K562 (cell line): ENCODE measurements around the gene DYNLT2. TPM values are rescaled to one million over a fixed set of nuclear protein-coding genes. Genes with fewer than 3 reads are reported as not detected.

Experiments
- ARID3B ChIP-seq: fragments of 250-450 bp; sonication (Bioruptor Pico); IDR thresholded peaks from 2 replicates; pipeline ENCODE4 v1.4.0; 2020; ENCODE audit warnings: borderline replicate concordance
- BHLHE40 ChIP-seq: IDR thresholded peaks from 2 replicates; pipeline ENCODE4 v1.6.1; 2011; ENCODE audit warnings: low read length, improper control_type of control experiment
- CAMTA2 ChIP-seq: fragments of 250-450 bp; sonication (Bioruptor Pico); conservative IDR thresholded peaks from 2 replicates; pipeline ENCODE4 v1.5.1; 2022
- CREB1 ChIP-seq, 2 experiments: sonication (generic) in 1 of 2; formaldehyde crosslinking in 1 of 2; IDR thresholded peaks; 2 replicates each; pipeline versions ENCODE4 v1.6.1 to v1.8.0; 2012 to 2022; ENCODE audit warnings: inconsistent platforms in 1 of 2, mild to moderate bottlenecking in 1 of 2, missing genetic modification reagents in 1 of 2, moderate library complexity in 1 of 2
- CREB3 ChIP-seq: fragments of 450-650 bp; conservative IDR thresholded peaks from 2 replicates; pipeline ENCODE4 v1.6.1; 2016; ENCODE audit warnings: missing genetic modification characterization, low read depth, mild to moderate bottlenecking, missing compliant biosample characterization, moderate library complexity
- CTBP1 ChIP-seq: fragments of 450-650 bp; IDR thresholded peaks from 2 replicates; pipeline ENCODE4 v1.6.1; 2016; ENCODE audit warnings: borderline replicate concordance
- GTF2E2 ChIP-seq: fragments of 200-800 bp; sonication (Bioruptor generic); IDR thresholded peaks from 2 replicates; pipeline ENCODE4 v1.6.1; 2016; ENCODE audit warnings: missing genetic modification characterization, missing compliant biosample characterization
- HNRNPH1 ChIP-seq: fragments of 200-400 bp; formaldehyde crosslinking; optimal IDR thresholded peaks from 2 replicates; pipeline ENCODE3; 2017; ENCODE audit warnings: low read depth, mild to moderate bottlenecking, low read length, moderate library complexity
- MAX ChIP-seq: sonication (generic); formaldehyde crosslinking; IDR thresholded peaks from 2 replicates; pipeline ENCODE4 v1.9.0; 2022; ENCODE audit warnings: mild to moderate bottlenecking, missing genetic modification reagents
- MCM2 ChIP-seq: fragments of 450-650 bp; IDR thresholded peaks from 2 replicates; pipeline ENCODE4 v1.6.1; 2017; ENCODE audit warnings: low read depth, mild to moderate bottlenecking
- NCOA4 ChIP-seq: fragments of 450-650 bp; IDR thresholded peaks from 2 replicates; pipeline ENCODE4 v1.6.1; 2018; ENCODE audit warnings: mild to moderate bottlenecking; ENCODE audit not compliant: partially characterized antibody
- NR2C1 ChIP-seq, 2 experiments: fragments of 450-650 bp; IDR thresholded peaks; 2 replicates each; pipeline ENCODE4 v1.6.1; 2017; ENCODE audit warnings: mild to moderate bottlenecking in 2 of 2, antibody characterized with exemption in 1 of 2, inconsistent platforms in 1 of 2, missing compliant biosample characterization in 1 of 2, missing genetic modification characterization in 1 of 2
- NRF1 ChIP-seq, 2 experiments: fragments of 450-650 bp; IDR thresholded peaks in 1 of 2; conservative IDR thresholded peaks in 1 of 2; 2 replicates each; pipeline ENCODE4 v1.6.1; 2014; ENCODE audit warnings: mild to moderate bottlenecking in 2 of 2
- RBM39 ChIP-seq: fragments of 200-400 bp; formaldehyde crosslinking; optimal IDR thresholded peaks from 2 replicates; pipeline ENCODE3; 2018; ENCODE audit warnings: low read depth, low read length
- STAG1 ChIP-seq: sonication (generic); formaldehyde crosslinking; IDR thresholded peaks from 2 replicates; pipeline ENCODE4 v1.5.0; 2020; ENCODE audit warnings: missing genetic modification reagents, borderline replicate concordance
- TAF1 ChIP-seq: IDR thresholded peaks from 2 replicates; pipeline ENCODE4 v1.6.1; 2011; ENCODE audit warnings: mild to moderate bottlenecking, low read length, moderate library complexity; ENCODE audit not compliant: insufficient read depth, control insufficient read depth, severe bottlenecking; ENCODE audit errors: extremely low read depth
- ZKSCAN1 ChIP-seq: fragments of 150-350 bp; IDR thresholded peaks from 2 replicates; pipeline ENCODE4 v1.6.1; 2016; ENCODE audit warnings: low read depth, low read length
- polyA plus RNA-seq, 8 experiments: library from polyadenylated mRNA; depleted of rRNA in 4 of 8; stranded (reverse) in 5 of 8; unstranded in 3 of 8; fragments of >200 nt; fragmentation: Nextera tagmentation in 2 of 8; fragmentation: Illumina TruSeq in 1 of 8; extraction: Ambion mirVana in 2 of 8; extraction: Trizol in 1 of 8; gene quantifications; 2 replicates each; pipeline versions ENCODE4 v1.2.1 to v1.2.3, GENCODE V29; 2011 to 2014; ENCODE audit warnings: inconsistent platforms in 1 of 8, missing spikeins in 1 of 8
- total RNA-seq, 7 experiments: library from RNA; depleted of rRNA in 6 of 7; stranded (reverse); fragments of >200 nt in 6 of 7; fragmentation: Illumina TruSeq in 2 of 7; extraction: Trizol in 2 of 7; gene quantifications; 2 replicates each; pipeline versions ENCODE4 v1.2.1 to v1.2.3, GENCODE V29; 2011 to 2021; ENCODE audit warnings: low replicate concordance in 1 of 7
- TF ChIP-seq, protein P1 (sequence below): IDR thresholded peaks from 2 replicates; pipeline ENCODE4 v1.6.1; 2016; ENCODE audit warnings: missing genetic modification characterization, missing compliant biosample characterization
- TF ChIP-seq, protein P2 (sequence below): fragments of 450-650 bp; IDR thresholded peaks from 2 replicates; pipeline ENCODE4 v1.6.1; 2014; ENCODE audit warnings: low read depth, mild to moderate bottlenecking, moderate library complexity, borderline replicate concordance

Gene DYNLT2
- total and polyA plus RNA-seq, 9 of the 15 experiments (the other 6 are each of a cell fraction or from before 2014, with no cell fraction given) = 2.0 to 12.8 (median 6.3) TPM

DNA sequence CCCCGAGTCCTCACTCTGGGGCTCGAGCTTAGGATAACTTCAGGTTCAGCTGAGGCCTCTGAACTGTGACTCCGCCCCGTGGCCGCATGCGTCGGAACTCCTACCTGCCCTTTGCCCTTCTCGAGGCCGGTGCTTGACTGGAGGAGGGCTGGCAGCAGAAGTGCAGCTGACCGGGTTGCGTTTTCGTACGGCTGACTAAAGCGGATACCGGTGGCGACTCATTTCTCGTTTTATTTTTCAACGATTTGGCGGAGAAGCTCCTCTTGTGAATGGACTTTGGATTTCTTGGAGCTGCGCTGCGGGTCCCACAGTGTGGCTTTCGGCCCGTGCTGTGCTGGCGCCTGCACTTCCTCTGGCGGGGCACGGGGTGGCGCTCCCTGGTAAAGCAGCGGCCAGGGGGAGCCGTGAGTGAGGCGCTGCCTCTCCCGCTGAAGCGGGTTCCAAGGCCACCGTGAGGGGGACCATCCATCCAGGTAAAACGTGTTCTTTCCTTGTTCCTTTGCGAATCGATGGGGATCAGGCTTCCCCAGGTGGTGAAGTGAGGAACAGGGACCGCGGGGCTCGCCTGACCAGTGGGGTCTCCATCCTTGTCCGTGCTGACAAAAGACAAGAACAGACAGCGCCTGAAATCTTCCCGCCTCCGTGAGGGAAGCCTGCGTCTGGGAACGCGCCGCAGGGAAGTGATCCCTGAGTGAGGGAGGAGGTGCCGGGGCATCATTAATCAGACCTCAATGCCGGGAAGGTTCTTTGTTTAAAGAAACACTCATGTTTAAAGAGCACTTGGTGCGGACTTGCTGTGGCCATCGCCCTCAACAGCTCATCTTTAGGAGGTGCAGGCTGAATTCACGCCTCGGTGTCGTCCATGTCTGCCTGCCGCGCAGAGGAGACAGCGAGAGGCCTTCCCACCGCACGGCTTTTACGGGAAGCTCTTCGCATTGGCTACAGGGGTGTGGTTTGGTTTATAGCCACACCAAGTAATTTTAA, 38.9 kb upstream of the DYNLT2 start (continued):
- no peak for TF ChIP-seq CREB1 (IDR thresholded peaks at IDR 0.05)
- peak; percentile 39; the same call in 1 of the 2 replicates for TF ChIP-seq CREB1 (CRISPR knock-in tag; IDR thresholded peaks at IDR 0.05)
- TF ChIP-seq ARID3B (CRISPR knock-in tag) = no peak
- peak; percentile 72 for TF ChIP-seq NR2C1 (IDR thresholded peaks at IDR 0.05)
- peak; percentile 69 for TF ChIP-seq NR2C1 (tag; IDR thresholded peaks at IDR 0.05)
- TF ChIP-seq NRF1 (conservative IDR thresholded peaks at IDR 0.05 in 1 of 2, IDR thresholded peaks at IDR 0.05 in 1 of 2) = peak; percentile 77 to 83
- 0 out of 2 replicates have a peak, but pooled peaks have one; percentile 47 for TF ChIP-seq ZKSCAN1
- TF ChIP-seq MCM2 = no peak
- no peak for TF ChIP-seq NCOA4
- TF ChIP-seq BHLHE40 = peak; percentile 87
- TF ChIP-seq CAMTA2 = no peak
- TF ChIP-seq RBM39 = peak; percentile 60
- peak; percentile 93 for TF ChIP-seq MAX
- no peak for TF ChIP-seq TAF1
- TF ChIP-seq, protein P1, sequence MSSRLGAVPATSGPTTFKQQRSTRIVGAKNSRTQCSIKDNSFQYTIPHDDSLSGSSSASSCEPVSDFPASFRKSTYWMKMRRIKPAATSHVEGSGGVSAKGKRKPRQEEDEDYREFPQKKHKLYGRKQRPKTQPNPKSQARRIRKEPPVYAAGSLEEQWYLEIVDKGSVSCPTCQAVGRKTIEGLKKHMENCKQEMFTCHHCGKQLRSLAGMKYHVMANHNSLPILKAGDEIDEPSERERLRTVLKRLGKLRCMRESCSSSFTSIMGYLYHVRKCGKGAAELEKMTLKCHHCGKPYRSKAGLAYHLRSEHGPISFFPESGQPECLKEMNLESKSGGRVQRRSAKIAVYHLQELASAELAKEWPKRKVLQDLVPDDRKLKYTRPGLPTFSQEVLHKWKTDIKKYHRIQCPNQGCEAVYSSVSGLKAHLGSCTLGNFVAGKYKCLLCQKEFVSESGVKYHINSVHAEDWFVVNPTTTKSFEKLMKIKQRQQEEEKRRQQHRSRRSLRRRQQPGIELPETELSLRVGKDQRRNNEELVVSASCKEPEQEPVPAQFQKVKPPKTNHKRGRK = no peak
- TF ChIP-seq, protein P2, sequence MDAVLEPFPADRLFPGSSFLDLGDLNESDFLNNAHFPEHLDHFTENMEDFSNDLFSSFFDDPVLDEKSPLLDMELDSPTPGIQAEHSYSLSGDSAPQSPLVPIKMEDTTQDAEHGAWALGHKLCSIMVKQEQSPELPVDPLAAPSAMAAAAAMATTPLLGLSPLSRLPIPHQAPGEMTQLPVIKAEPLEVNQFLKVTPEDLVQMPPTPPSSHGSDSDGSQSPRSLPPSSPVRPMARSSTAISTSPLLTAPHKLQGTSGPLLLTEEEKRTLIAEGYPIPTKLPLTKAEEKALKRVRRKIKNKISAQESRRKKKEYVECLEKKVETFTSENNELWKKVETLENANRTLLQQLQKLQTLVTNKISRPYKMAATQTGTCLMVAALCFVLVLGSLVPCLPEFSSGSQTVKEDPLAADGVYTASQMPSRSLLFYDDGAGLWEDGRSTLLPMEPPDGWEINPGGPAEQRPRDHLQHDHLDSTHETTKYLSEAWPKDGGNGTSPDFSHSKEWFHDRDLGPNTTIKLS = peak; percentile 37; the same call in 1 of the 2 replicates
- peak; percentile 84 for TF ChIP-seq CTBP1
- TF ChIP-seq HNRNPH1 = no peak
- TF ChIP-seq STAG1 (CRISPR knock-in tag) = peak; percentile 72; the same call in 1 of the 2 replicates
- no peak for TF ChIP-seq CREB3 (tag)
- no peak for TF ChIP-seq GTF2E2 (tag)
